WTC11 (cell line): ENCODE measurements around the gene TACR2. TPM values are rescaled to one million over a fixed set of nuclear protein-coding genes. Genes with fewer than 3 reads are reported as not detected.

Experiments used
- ATAC-seq: fragments of 200-7000 bp; cut with Tn5 transposase; 2 replicates; pipeline ENCODE4 v1.10.0; 2021; ENCODE audit warnings: mild to moderate bottlenecking, moderate library complexity
- CTCF ChIA-PET: fragments of 300-600 bp; sonication (Branson Sonifier 250); formaldehyde crosslinking; loops from one replicate; lab custom pipeline; 2021; ENCODE audit warnings: antibody characterized with exemption; lab: Charles Lee
- POLR2A ChIA-PET: fragments of 350-600 bp; sonication (Branson Sonifier 250); formaldehyde crosslinking; loops from one replicate; lab custom pipeline; 2021; ENCODE audit warnings: antibody characterized with exemption; lab: Charles Lee
- DNase-seq: peaks from one replicate; pipeline ENCODE4 v3.0.0; 2021; ENCODE audit warnings: low spot score
- H3K27ac Mint-ChIP-seq: 2 replicates; pipeline ENCODE4 v1.8.0; 2021; ENCODE audit warnings: mixed read lengths
- H3K27me3 Mint-ChIP-seq: 2 replicates; pipeline ENCODE4 v1.8.0; 2021; ENCODE audit warnings: low read depth, mild to moderate bottlenecking, moderate library complexity, mixed read lengths
- H3K36me3 Mint-ChIP-seq: 2 replicates; pipeline ENCODE4 v1.8.0; 2021; ENCODE audit warnings: mixed read lengths
- H3K4me1 Mint-ChIP-seq: 2 replicates; pipeline ENCODE4 v1.8.0; 2022; ENCODE audit warnings: mixed read lengths
- H3K4me3 Mint-ChIP-seq: 2 replicates; pipeline ENCODE4 v1.8.0; 2021; ENCODE audit warnings: mild to moderate bottlenecking, moderate library complexity, mixed read lengths
- H3K9me3 Mint-ChIP-seq: 2 replicates; pipeline ENCODE4 v1.8.0; 2021; ENCODE audit warnings: mixed read lengths
- AFF4 ChIP-seq: sonication (generic); formaldehyde crosslinking; IDR thresholded peaks from 2 replicates; pipeline ENCODE4 v1.8.1; 2023; ENCODE audit warnings: mild to moderate bottlenecking, missing genetic modification reagents, borderline replicate concordance
- CREM ChIP-seq: sonication (generic); formaldehyde crosslinking; IDR thresholded peaks from 2 replicates; pipeline ENCODE4 v1.8.1; 2022; ENCODE audit warnings: mild to moderate bottlenecking, missing genetic modification reagents, moderate library complexity
- ESRRA ChIP-seq: sonication (generic); formaldehyde crosslinking; IDR thresholded peaks from 2 replicates; pipeline ENCODE4 v1.8.1; 2022; ENCODE audit warnings: mild to moderate bottlenecking, missing genetic modification reagents, borderline replicate concordance
- FOXP1 ChIP-seq: sonication (generic); formaldehyde crosslinking; IDR thresholded peaks from 2 replicates; pipeline ENCODE4 v1.8.0; 2022; ENCODE audit warnings: missing genetic modification reagents, mild to moderate bottlenecking, moderate library complexity, borderline replicate concordance
- GABPB1 ChIP-seq: sonication (generic); formaldehyde crosslinking; IDR thresholded peaks from 2 replicates; pipeline ENCODE4 v1.8.1; 2023; ENCODE audit warnings: mild to moderate bottlenecking, missing genetic modification reagents
- GRHL2 ChIP-seq: fragments of 250-450 bp; sonication (Bioruptor Pico); IDR thresholded peaks from 2 replicates; pipeline ENCODE4 v1.8.0; 2022; ENCODE audit warnings: mild to moderate bottlenecking, moderate library complexity; ENCODE audit not compliant: insufficient replicate concordance, severe bottlenecking
- HMGA2 ChIP-seq: fragments of 250-450 bp; sonication (Bioruptor Pico); IDR thresholded peaks from 2 replicates; pipeline ENCODE4 v1.4.0; 2021; ENCODE audit warnings: mild to moderate bottlenecking, moderate library complexity
- IRF2 ChIP-seq: sonication (generic); formaldehyde crosslinking; IDR thresholded peaks from 2 replicates; pipeline ENCODE4 v1.8.0; 2022; ENCODE audit warnings: low read depth, missing genetic modification reagents, borderline replicate concordance
- MAX ChIP-seq: sonication (generic); formaldehyde crosslinking; IDR thresholded peaks from 2 replicates; pipeline ENCODE4 v1.8.0; 2022; ENCODE audit warnings: mild to moderate bottlenecking, missing genetic modification reagents
- MXD4 ChIP-seq: fragments of 250-450 bp; sonication (Bioruptor Pico); IDR thresholded peaks from 2 replicates; pipeline ENCODE4 v1.8.0; 2021; ENCODE audit warnings: mild to moderate bottlenecking, moderate library complexity, borderline replicate concordance
- RELA ChIP-seq: sonication (generic); formaldehyde crosslinking; IDR thresholded peaks from 2 replicates; pipeline ENCODE4 v1.8.1; 2022; ENCODE audit warnings: missing genetic modification reagents, mild to moderate bottlenecking, borderline replicate concordance
- TP53 ChIP-seq: sonication (generic); formaldehyde crosslinking; IDR thresholded peaks from 2 replicates; pipeline ENCODE4 v1.8.1; 2023; ENCODE audit warnings: mild to moderate bottlenecking, missing genetic modification reagents
- ZNF219 ChIP-seq: sonication (generic); formaldehyde crosslinking; IDR thresholded peaks from 2 replicates; pipeline ENCODE4 v1.8.0; 2023; ENCODE audit warnings: missing genetic modification reagents, mild to moderate bottlenecking, borderline replicate concordance
- ZNF396 ChIP-seq: fragments of 250-450 bp; sonication (Bioruptor Pico); IDR thresholded peaks from 2 replicates; pipeline ENCODE4 v1.8.0; 2021; ENCODE audit warnings: mild to moderate bottlenecking, moderate library complexity, borderline replicate concordance
- ZNF671 ChIP-seq: fragments of 250-450 bp; sonication (Bioruptor Pico); IDR thresholded peaks from 2 replicates; pipeline ENCODE4 v1.8.0; 2021; ENCODE audit warnings: mild to moderate bottlenecking
- total RNA-seq: library from RNA; stranded (reverse); gene quantifications from 3 replicates; pipeline ENCODE4 v1.2.3, GENCODE V29; 2021
- TF ChIP-seq, protein P1 (sequence below): fragments of 250-450 bp; sonication (Bioruptor Pico); IDR thresholded peaks from 2 replicates; pipeline ENCODE4 v1.8.0; 2021; ENCODE audit warnings: mild to moderate bottlenecking
- TF ChIP-seq, protein P2 (sequence below): sonication (generic); formaldehyde crosslinking; IDR thresholded peaks from 2 replicates; pipeline ENCODE4 v1.8.0; 2023; ENCODE audit warnings: missing genetic modification reagents, mild to moderate bottlenecking, borderline replicate concordance
- TF ChIP-seq, protein P3 (sequence below): sonication (generic); formaldehyde crosslinking; IDR thresholded peaks from 2 replicates; pipeline ENCODE4 v1.8.1; 2023; ENCODE audit warnings: mild to moderate bottlenecking, moderate library complexity, missing genetic modification reagents

The TACR2 gene
- total RNA-seq, 1 experiment from 2014 or later: 0.20 TPM

GRCh38 chr10:69458430-69459100, 41.8 kb upstream of the TACR2 start (continued):
- TF ChIP-seq, protein P1, sequence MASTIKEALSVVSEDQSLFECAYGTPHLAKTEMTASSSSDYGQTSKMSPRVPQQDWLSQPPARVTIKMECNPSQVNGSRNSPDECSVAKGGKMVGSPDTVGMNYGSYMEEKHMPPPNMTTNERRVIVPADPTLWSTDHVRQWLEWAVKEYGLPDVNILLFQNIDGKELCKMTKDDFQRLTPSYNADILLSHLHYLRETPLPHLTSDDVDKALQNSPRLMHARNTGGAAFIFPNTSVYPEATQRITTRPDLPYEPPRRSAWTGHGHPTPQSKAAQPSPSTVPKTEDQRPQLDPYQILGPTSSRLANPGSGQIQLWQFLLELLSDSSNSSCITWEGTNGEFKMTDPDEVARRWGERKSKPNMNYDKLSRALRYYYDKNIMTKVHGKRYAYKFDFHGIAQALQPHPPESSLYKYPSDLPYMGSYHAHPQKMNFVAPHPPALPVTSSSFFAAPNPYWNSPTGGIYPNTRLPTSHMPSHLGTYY (CRISPR knock-in tag): no peak

DNA sequence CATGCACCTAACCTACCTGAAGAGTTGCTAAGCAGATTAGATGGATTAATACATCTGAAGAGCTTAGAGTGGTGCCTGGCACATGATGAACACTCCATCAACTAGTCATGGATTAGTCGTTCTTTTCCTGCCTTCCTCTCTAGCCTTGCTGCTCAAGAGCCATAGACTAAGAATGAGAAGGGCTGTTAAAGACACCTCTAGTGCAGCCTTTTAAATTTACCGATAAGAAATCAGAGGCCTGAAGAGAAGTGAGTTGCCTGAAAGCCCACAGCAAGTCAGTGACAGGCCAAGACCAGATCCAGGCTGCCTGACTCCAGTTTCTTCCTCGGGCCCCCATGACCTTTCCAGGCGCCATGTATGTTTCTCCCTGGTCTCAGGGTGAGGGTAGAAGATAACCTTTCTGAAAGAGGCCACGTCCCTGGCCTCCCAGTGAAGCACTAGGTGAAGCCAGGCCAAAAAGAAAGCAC, 41.1 kb upstream of the TACR2 start:
- peaks cover 14% of the 10 kb centered on the region for H3K27me3 Mint-ChIP-seq
- H3K4me3 Mint-ChIP-seq: no peak overlapping the region
- POLR2A ChIA-PET: no interaction called here
- TF ChIP-seq ZNF671 (no peak), MXD4 (CRISPR knock-in tag) (no peak), AFF4 (CRISPR knock-in tag) (no peak), ZNF396 (CRISPR knock-in tag) (no peak), CREM (CRISPR knock-in tag) (no peak), FOXP1 (no peak), GABPB1 (no peak), ESRRA (CRISPR knock-in tag) (no peak), HMGA2 (no peak), MAX (no peak), RELA (CRISPR knock-in tag) (no peak), GRHL2 (CRISPR knock-in tag) (no peak), ZNF219 (CRISPR knock-in tag) (no peak), TP53 (CRISPR knock-in tag) (no peak), IRF2 (CRISPR knock-in tag) (no peak)
- TF ChIP-seq, protein P1 (CRISPR knock-in tag): no peak
- TF ChIP-seq, protein P2, sequence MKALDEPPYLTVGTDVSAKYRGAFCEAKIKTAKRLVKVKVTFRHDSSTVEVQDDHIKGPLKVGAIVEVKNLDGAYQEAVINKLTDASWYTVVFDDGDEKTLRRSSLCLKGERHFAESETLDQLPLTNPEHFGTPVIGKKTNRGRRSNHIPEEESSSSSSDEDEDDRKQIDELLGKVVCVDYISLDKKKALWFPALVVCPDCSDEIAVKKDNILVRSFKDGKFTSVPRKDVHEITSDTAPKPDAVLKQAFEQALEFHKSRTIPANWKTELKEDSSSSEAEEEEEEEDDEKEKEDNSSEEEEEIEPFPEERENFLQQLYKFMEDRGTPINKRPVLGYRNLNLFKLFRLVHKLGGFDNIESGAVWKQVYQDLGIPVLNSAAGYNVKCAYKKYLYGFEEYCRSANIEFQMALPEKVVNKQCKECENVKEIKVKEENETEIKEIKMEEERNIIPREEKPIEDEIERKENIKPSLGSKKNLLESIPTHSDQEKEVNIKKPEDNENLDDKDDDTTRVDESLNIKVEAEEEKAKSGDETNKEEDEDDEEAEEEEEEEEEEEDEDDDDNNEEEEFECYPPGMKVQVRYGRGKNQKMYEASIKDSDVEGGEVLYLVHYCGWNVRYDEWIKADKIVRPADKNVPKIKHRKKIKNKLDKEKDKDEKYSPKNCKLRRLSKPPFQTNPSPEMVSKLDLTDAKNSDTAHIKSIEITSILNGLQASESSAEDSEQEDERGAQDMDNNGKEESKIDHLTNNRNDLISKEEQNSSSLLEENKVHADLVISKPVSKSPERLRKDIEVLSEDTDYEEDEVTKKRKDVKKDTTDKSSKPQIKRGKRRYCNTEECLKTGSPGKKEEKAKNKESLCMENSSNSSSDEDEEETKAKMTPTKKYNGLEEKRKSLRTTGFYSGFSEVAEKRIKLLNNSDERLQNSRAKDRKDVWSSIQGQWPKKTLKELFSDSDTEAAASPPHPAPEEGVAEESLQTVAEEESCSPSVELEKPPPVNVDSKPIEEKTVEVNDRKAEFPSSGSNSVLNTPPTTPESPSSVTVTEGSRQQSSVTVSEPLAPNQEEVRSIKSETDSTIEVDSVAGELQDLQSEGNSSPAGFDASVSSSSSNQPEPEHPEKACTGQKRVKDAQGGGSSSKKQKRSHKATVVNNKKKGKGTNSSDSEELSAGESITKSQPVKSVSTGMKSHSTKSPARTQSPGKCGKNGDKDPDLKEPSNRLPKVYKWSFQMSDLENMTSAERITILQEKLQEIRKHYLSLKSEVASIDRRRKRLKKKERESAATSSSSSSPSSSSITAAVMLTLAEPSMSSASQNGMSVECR (CRISPR knock-in tag): no peak
- TF ChIP-seq, protein P3, sequence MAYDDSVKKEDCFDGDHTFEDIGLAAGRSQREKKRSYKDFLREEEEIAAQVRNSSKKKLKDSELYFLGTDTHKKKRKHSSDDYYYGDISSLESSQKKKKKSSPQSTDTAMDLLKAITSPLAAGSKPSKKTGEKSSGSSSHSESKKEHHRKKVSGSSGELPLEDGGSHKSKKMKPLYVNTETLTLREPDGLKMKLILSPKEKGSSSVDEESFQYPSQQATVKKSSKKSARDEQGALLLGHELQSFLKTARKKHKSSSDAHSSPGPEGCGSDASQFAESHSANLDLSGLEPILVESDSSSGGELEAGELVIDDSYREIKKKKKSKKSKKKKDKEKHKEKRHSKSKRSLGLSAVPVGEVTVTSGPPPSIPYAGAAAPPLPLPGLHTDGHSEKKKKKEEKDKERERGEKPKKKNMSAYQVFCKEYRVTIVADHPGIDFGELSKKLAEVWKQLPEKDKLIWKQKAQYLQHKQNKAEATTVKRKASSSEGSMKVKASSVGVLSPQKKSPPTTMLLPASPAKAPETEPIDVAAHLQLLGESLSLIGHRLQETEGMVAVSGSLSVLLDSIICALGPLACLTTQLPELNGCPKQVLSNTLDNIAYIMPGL (CRISPR knock-in tag): no peak
- H3K27ac Mint-ChIP-seq: no peak overlapping the region
- ATAC-seq: no peak
- H3K4me1 Mint-ChIP-seq: peaks cover 7% of the 10 kb centered on the region
- CTCF ChIA-PET: interaction anchor here (1.4 to 3.0 kb wide), 2 partner anchors 7 to 49 kb away, joined by 4 to 15 read pairs; partner anchors contain the start of gene TSPAN15
- no peaks in the 10 kb centered on the region for H3K36me3 Mint-ChIP-seq
- DNase-seq: no peak
- H3K9me3 Mint-ChIP-seq: no peaks in the 10 kb centered on the region
